Measurements from ENCODE around the gene LRRK1. TPM values are rescaled to one million over a fixed set of nuclear protein-coding genes. Genes with fewer than 3 reads are reported as not detected.

The LRRK1 gene
- total and polyA plus RNA-seq, 2 of the 4 experiments (the other 2 are of a cell fraction), result 3.0 to 5.8 TPM

DNA sequence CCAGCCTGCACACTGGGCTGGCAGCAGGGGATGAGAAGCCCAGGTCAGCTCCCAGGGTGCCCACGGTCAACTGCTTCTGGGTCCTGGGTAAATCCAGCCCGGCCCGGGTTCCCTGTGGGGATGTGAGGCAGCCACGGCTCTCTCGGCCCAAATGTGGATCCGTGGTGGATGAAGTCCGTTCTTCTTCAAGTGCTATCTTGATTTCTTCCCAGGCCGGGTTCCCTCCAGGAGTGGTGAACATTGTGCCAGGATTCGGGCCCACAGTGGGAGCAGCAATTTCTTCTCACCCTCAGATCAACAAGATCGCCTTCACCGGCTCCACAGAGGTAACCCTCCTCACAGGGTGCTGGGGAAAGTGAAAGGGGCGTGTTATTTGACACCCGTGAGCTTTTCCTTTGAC, 23.4 kb upstream of the LRRK1 start:
- Histone ChIP-seq H3K14ac (replicated peaks; ENCODE audit: low read depth, low read length) (no peak overlapping the region), H3K9me3 (ENCODE audit: control insufficient read depth, insufficient read depth, low read length) (no peaks in the 10 kb centered on the region), H3K9ac (ENCODE audit: low read depth, low read length) (no peak overlapping the region), H3K27me3 (ENCODE audit: control insufficient read depth, insufficient read depth, low read length) (no peaks in the 10 kb centered on the region), H3K4ac (ENCODE audit: low read depth, low read length) (no peak overlapping the region), H3K4me2 (ENCODE audit: low read depth, low read length) (no peak overlapping the region), H3K56ac (ENCODE audit: extremely low read depth, insufficient read depth, low read length) (no peak overlapping the region), H3K18ac (ENCODE audit: low read depth, low read length) (no peak overlapping the region), H4K8ac (ENCODE audit: low read depth in 2 of 2, low read length in 2 of 2) (no peak overlapping the region), H3K36me3 (ENCODE audit: control insufficient read depth, insufficient read depth, low read length) (no peaks in the 10 kb centered on the region), H2AFZ (replicated peaks; ENCODE audit: low read length, poor library complexity) (no peak overlapping the region), H2BK5ac (ENCODE audit: low read depth, low read length, poor library complexity, severe bottlenecking) (no peak overlapping the region), H2BK120ac (ENCODE audit: low read depth, low read length) (no peak overlapping the region), H3K79me1 (ENCODE audit: low read depth in 1 of 2, low read length in 2 of 2) (no peaks in the 10 kb centered on the region), H2AK5ac (ENCODE audit: low read depth, low read length) (no peak overlapping the region), H4K20me1 (ENCODE audit: insufficient read depth, low read length) (no peaks in the 10 kb centered on the region), H2BK20ac (ENCODE audit: low read depth, low read length) (no peak overlapping the region), H4K5ac (ENCODE audit: low read depth, low read length) (no peak overlapping the region), H4K91ac (ENCODE audit: insufficient read depth, low read depth, low read length) (no peak overlapping the region), H3K23ac (ENCODE audit: low read depth, low read length) (no peak overlapping the region), H3K9me1 (ENCODE audit: insufficient read depth, low read length) (peaks cover 3% of the 10 kb centered on the region; the same call in 1 of the 2 replicates), H3K4me3 (ENCODE audit: insufficient read depth, low read depth, low read length) (no peak overlapping the region), H3K4me1 (ENCODE audit: control insufficient read depth, insufficient read depth, low read length) (no peaks in the 10 kb centered on the region), H3K27ac (ENCODE audit: insufficient read depth, low read length) (no peak overlapping the region), H2BK15ac (ENCODE audit: low read depth, low read length) (no peak overlapping the region), H2AK9ac (replicated peaks; ENCODE audit: low read depth, low read length, poor library complexity) (no peak overlapping the region)
- POLR2A ChIA-PET (ENCODE audit: unreplicated experiment), result interaction anchor here (0.6 kb wide), 1 partner anchor 346 kb away, joined by 4 read pairs; no protein-coding TSS in a partner anchor
- BruUV-seq (replicated peaks), result no TSS peak
- dilution Hi-C loops (cut with HindIII; ENCODE audit: low sequenced_read_pairs, unreplicated experiment), result no loop called here
- CTCF ChIA-PET, result no interaction called here
- WGBS, 2 experiments (ENCODE audit: extremely low coverage in 2 of 2, insufficient read length in 1 of 2), result no CpG with 5 or more reads among the region's 13 CpGs
- intact Hi-C loops (cut with micrococcal nuclease), result no loop called here
- DNase-seq (no peak), ATAC-seq (ENCODE audit: low read depth) (no peak)
- in situ Hi-C loops (cut with MboI; ENCODE audit: low sequenced_read_pairs), result no loop called here
- TF ChIP-seq BHLHE40 (IDR thresholded peaks at IDR 0.05; ENCODE audit: low read depth, low read length), result no peak
- no peak for TF ChIP-seq RFX5 (IDR thresholded peaks at IDR 0.05; ENCODE audit: low read depth, low read length)
- TF ChIP-seq CEBPB (IDR thresholded peaks at IDR 0.05; ENCODE audit: low read depth, low read length), result no peak
- no peak for TF ChIP-seq POLR2A (IDR thresholded peaks at IDR 0.05; ENCODE audit: low read depth, low read length)
- TF ChIP-seq, protein P1, sequence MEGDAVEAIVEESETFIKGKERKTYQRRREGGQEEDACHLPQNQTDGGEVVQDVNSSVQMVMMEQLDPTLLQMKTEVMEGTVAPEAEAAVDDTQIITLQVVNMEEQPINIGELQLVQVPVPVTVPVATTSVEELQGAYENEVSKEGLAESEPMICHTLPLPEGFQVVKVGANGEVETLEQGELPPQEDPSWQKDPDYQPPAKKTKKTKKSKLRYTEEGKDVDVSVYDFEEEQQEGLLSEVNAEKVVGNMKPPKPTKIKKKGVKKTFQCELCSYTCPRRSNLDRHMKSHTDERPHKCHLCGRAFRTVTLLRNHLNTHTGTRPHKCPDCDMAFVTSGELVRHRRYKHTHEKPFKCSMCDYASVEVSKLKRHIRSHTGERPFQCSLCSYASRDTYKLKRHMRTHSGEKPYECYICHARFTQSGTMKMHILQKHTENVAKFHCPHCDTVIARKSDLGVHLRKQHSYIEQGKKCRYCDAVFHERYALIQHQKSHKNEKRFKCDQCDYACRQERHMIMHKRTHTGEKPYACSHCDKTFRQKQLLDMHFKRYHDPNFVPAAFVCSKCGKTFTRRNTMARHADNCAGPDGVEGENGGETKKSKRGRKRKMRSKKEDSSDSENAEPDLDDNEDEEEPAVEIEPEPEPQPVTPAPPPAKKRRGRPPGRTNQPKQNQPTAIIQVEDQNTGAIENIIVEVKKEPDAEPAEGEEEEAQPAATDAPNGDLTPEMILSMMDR (conservative IDR thresholded peaks at IDR 0.05; ENCODE audit: low read depth, low read length), result no peak
- TF ChIP-seq CHD1 (IDR thresholded peaks at IDR 0.05; ENCODE audit: low read depth, low read length), result no peak
- TF ChIP-seq, protein P2, sequence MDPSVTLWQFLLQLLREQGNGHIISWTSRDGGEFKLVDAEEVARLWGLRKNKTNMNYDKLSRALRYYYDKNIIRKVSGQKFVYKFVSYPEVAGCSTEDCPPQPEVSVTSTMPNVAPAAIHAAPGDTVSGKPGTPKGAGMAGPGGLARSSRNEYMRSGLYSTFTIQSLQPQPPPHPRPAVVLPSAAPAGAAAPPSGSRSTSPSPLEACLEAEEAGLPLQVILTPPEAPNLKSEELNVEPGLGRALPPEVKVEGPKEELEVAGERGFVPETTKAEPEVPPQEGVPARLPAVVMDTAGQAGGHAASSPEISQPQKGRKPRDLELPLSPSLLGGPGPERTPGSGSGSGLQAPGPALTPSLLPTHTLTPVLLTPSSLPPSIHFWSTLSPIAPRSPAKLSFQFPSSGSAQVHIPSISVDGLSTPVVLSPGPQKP (IDR thresholded peaks at IDR 0.05; ENCODE audit: borderline replicate concordance, low read depth, low read length), result no peak
- no peak for TF ChIP-seq FOS (IDR thresholded peaks at IDR 0.05; ENCODE audit: low read depth, low read length)
- TF ChIP-seq NFE2L2 (IDR thresholded peaks at IDR 0.05; ENCODE audit: low read depth, low read length), result no peak
- TF ChIP-seq, protein P3, sequence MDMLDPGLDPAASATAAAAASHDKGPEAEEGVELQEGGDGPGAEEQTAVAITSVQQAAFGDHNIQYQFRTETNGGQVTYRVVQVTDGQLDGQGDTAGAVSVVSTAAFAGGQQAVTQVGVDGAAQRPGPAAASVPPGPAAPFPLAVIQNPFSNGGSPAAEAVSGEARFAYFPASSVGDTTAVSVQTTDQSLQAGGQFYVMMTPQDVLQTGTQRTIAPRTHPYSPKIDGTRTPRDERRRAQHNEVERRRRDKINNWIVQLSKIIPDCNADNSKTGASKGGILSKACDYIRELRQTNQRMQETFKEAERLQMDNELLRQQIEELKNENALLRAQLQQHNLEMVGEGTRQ (IDR thresholded peaks at IDR 0.05; ENCODE audit: low read depth, low read length), result no peak
- TF ChIP-seq MAZ (IDR thresholded peaks at IDR 0.05; ENCODE audit: borderline replicate concordance, low read depth, low read length), result no peak
- TF ChIP-seq RAD21 (IDR thresholded peaks at IDR 0.05; ENCODE audit: low read length), result no peak
- TF ChIP-seq RCOR1 (IDR thresholded peaks at IDR 0.05; ENCODE audit: insufficient replicate concordance, low read length), result no peak
- no peak for TF ChIP-seq MXI1 (IDR thresholded peaks at IDR 0.05; ENCODE audit: borderline replicate concordance, low read depth, low read length)
